Measurements from ENCODE around the gene KSR1. TPM values are rescaled to one million over a fixed set of nuclear protein-coding genes. Genes with fewer than 3 reads are reported as not detected.

Gene KSR1
- total RNA-seq, 6 experiments from 2014 or later: 1.9 to 4.9 (median 3.6) TPM

DNA sequence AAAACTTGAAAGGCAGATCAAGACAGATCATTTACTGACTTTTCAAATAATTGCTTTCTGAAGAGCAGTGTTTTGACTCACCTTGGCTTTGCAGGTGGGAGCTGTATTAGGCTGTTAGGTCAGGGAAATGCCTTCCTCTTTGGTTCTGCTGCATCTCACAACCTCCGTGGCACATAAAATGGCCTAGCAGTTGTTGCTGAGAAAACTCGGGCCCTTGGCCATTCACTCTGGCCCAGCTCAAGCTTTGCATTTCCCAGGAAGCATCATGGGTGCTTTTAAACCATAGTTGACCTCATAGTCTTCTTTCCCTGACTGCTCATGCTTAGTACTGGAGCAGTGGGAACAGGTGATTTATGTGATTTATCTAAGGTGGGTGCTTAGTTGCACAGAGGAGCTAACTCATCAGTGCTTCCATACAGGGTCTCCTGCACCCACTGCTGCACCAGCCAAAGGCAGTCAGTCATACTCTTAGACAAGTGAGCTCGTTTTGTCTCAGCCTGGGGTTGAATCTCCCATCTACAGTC, 83.6 kb downstream of the KSR1 start:
- DNase-seq: no peak
- TF ChIP-seq, protein P1, sequence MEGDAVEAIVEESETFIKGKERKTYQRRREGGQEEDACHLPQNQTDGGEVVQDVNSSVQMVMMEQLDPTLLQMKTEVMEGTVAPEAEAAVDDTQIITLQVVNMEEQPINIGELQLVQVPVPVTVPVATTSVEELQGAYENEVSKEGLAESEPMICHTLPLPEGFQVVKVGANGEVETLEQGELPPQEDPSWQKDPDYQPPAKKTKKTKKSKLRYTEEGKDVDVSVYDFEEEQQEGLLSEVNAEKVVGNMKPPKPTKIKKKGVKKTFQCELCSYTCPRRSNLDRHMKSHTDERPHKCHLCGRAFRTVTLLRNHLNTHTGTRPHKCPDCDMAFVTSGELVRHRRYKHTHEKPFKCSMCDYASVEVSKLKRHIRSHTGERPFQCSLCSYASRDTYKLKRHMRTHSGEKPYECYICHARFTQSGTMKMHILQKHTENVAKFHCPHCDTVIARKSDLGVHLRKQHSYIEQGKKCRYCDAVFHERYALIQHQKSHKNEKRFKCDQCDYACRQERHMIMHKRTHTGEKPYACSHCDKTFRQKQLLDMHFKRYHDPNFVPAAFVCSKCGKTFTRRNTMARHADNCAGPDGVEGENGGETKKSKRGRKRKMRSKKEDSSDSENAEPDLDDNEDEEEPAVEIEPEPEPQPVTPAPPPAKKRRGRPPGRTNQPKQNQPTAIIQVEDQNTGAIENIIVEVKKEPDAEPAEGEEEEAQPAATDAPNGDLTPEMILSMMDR (IDR thresholded peaks at IDR 0.05): no peak
- Mint-ChIP-seq H3K4me1 (ENCODE audit: low read depth) (peaks cover 33% of the 10 kb centered on the region), H3K27ac (no peak overlapping the region), H3K9me3 (no peaks in the 10 kb centered on the region), H3K36me3 (ENCODE audit: low read depth) (no peaks in the 10 kb centered on the region), H3K27me3 (ENCODE audit: insufficient read depth) (peaks cover 12% of the 10 kb centered on the region), H3K4me3 (no peak overlapping the region)

DNA sequence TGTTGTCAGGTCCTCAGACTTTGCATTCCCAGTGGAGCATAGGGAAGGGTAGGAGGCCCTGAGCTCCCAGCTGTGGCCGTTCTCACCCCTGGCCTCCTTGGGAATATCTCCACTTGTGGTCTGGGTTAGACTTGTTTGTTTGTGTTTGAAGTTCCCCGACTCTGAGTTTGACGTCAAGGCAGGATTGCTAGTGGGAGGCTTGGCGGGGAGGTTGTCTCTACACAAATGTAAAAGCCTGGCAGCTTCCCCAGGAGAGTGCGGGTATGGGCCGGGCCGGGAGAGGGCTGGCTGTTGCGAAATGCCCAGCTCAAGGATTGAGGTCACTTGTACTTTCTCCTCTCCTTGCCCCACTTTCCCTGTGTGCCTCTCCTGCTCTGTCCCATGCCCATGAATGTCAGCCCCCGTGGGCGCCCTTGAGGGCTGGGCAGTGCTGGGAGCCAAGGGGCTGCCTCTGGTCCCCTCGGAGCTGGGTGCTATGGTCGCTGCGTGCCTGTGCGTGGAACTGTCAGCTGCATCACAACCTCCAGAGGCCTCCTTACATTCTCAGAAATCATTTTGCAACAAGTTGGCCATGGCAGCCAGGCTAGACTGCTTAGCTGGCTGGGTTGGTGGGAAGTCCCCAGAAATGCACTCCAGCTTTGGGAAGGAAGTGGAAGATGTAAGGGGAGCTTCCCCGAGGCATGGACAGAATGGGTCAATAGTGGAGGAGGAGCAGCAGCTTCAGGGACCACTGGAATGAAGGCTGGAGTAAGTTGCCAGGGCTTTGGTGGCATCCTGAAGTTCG, 84.3 kb downstream of the KSR1 start:
- Mint-ChIP-seq H3K36me3 (ENCODE audit: low read depth) (no peaks in the 10 kb centered on the region), H3K9me3 (no peaks in the 10 kb centered on the region), H3K27me3 (ENCODE audit: insufficient read depth) (peaks cover 16% of the 10 kb centered on the region), H3K27ac (peak overlapping the region; percentile 43; the same call in 1 of the 2 replicates), H3K4me1 (ENCODE audit: low read depth) (peaks cover 26% of the 10 kb centered on the region), H3K4me3 (no peak overlapping the region)
- DNase-seq: peak; percentile 81
- TF ChIP-seq, protein P1 (IDR thresholded peaks at IDR 0.05): no peak

DNA sequence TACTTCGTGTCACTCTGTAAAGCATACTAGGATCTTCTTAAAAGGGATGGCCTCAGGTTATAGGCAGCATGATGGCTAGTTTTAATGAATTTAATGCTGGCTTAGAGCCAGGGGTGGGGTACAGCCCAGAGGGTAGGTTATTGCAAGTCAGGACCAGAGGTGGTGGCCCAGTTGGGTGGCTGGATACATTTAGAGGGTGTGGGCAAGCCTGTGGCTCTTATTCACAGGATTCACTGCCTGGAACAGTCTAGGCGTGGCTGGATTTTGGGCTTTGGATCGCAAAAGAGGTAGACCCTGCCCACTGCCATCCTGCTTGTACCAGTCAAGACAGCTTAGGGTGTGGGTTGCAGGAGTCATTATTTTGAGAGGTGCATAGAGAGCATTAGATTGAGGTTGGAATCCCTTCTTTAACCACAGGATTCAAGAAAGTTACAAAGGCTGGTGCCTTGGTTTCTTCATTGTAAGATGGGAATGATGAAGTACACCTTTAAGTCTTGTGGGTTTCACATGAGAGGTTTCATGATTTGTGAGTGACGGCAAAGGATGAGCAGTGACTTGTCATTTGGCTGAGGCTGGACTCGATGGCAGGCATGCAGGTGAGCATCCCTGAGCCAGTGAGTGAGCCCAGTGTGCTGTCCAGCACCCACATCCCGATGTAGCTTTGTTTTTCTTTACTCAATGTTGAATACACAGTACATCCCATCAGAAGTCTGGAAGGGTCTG, 85.2 kb downstream of the KSR1 start:
- peaks cover 18% of the 10 kb centered on the region for H3K27me3 Mint-ChIP-seq (ENCODE audit: insufficient read depth)
- H3K4me3 Mint-ChIP-seq: no peak overlapping the region
- H3K27ac Mint-ChIP-seq: no peak overlapping the region
- H3K4me1 Mint-ChIP-seq (ENCODE audit: low read depth): peaks cover 20% of the 10 kb centered on the region
- TF ChIP-seq, protein P1 (IDR thresholded peaks at IDR 0.05): no peak
- no peak for DNase-seq
- H3K36me3 Mint-ChIP-seq (ENCODE audit: low read depth): no peaks in the 10 kb centered on the region
- H3K9me3 Mint-ChIP-seq: no peaks in the 10 kb centered on the region

DNA sequence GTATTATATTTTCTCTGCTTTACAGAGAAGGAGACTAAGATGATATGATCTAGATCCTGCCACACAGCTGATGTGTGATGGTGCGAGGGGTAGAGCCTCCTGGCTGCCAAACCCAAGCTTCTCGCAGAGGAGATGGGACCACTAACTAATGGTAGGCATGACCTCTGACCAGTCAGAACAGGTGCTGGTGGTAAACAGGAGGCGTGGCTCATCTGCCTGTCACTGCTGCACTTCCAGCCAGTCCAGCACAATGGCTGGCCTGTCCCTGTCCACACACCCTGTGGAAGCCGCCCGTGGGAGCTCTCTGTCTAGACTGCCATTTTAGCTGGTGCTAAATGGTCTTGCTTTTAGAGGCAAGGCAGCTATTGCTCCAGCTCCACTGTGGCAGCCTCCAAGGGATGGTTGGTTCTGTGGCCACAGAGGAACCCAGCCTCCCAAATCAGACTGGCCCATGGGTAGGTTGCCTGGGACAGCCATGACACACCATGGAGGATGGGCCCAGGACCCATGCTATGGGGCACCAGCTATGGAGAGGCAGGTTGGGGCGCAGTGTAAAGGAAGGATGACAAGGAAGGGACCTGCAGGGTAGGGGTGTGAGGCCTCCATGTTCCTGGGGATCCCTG, 86.7 kb downstream of the KSR1 start:
- no peak overlapping the region for H3K27ac Mint-ChIP-seq
- peaks cover 26% of the 10 kb centered on the region for H3K4me1 Mint-ChIP-seq (ENCODE audit: low read depth)
- H3K9me3 Mint-ChIP-seq: no peaks in the 10 kb centered on the region
- DNase-seq: no peak
- H3K36me3 Mint-ChIP-seq (ENCODE audit: low read depth): no peaks in the 10 kb centered on the region
- no peak overlapping the region for H3K4me3 Mint-ChIP-seq
- TF ChIP-seq, protein P1 (IDR thresholded peaks at IDR 0.05): no peak
- peaks cover 19% of the 10 kb centered on the region for H3K27me3 Mint-ChIP-seq (ENCODE audit: insufficient read depth)

DNA sequence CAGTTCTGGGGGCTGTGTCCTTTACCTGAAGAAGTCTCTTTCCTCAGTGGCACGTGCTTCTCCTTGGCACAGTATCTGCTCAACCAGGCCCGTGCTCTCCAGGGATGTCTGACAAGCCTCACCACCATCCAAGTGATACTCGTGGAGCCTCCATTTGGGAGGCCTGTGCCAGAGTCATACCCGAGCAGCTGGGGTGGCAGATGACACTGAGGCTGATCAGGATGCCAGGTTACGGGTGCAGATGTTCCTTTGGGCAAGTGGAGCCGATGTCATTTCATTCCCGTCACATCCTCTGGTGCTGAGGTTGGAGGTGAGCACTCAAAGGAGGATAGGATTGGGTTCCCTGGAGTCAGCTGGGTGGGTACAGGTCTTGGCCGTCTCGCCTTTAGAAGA, 87.2 kb downstream of the KSR1 start:
- Mint-ChIP-seq H3K4me3 (no peak overlapping the region), H3K27ac (no peak overlapping the region), H3K36me3 (ENCODE audit: low read depth) (no peaks in the 10 kb centered on the region), H3K27me3 (ENCODE audit: insufficient read depth) (peaks cover 20% of the 10 kb centered on the region), H3K4me1 (ENCODE audit: low read depth) (peaks cover 26% of the 10 kb centered on the region), H3K9me3 (no peaks in the 10 kb centered on the region)
- DNase-seq: no peak
- TF ChIP-seq, protein P1 (IDR thresholded peaks at IDR 0.05): no peak
